ENCODE results near the gene FBXO21. TPM values are rescaled to one million over a fixed set of nuclear protein-coding genes. Genes with fewer than 3 reads are reported as not detected.
"Not testable (repeated sequence)": the region's sequence is repeated elsewhere in the genome, so short reads cannot be mapped to it uniquely, and the experiment has no call there.

Gene FBXO21
- total RNA-seq, 1 experiment from 2014 or later, result 60.3 TPM

DNA sequence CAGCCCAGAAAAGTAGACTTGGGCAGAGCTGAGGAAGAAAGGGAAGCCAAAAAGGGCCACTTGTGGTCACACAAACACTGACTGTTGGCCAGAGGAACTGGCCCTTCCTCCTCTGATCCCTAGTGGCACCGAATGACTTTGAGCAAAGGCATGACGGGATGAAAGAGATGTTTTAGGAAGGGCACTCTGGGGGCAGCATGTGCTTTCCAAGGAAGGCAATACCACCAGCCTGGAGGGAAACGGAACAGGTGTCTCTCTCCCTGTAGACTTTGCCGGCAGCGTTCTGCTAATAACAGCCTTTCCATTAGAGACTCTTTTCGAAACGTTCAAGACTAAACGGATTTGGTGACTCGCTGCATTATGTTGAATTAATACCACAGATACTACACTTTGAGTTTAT lies 12.3 kb upstream of the FBXO21 start:
- DNase-seq (ENCODE audit: low spot score), result no peak

DNA sequence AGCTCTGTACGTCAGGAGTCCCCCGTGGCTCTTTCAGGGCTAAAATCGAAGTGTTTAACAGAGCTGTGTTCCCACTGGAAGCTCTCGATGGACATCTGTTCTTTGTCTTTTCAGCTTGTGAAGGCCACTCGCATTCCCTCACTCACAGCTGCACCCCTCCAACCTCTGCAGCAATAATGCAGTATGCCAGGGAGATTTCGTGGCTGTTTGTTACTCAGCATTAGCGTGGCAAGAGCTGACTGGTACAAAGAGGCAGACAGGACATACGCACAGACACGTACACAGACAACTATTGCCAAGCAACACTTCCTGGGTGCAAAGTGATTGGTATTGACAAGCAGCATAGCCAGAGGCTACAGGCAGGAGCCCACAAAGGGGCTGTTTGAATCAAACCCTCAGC lies 11.8 kb upstream of the FBXO21 start:
- no peak for DNase-seq (ENCODE audit: low spot score)

DNA sequence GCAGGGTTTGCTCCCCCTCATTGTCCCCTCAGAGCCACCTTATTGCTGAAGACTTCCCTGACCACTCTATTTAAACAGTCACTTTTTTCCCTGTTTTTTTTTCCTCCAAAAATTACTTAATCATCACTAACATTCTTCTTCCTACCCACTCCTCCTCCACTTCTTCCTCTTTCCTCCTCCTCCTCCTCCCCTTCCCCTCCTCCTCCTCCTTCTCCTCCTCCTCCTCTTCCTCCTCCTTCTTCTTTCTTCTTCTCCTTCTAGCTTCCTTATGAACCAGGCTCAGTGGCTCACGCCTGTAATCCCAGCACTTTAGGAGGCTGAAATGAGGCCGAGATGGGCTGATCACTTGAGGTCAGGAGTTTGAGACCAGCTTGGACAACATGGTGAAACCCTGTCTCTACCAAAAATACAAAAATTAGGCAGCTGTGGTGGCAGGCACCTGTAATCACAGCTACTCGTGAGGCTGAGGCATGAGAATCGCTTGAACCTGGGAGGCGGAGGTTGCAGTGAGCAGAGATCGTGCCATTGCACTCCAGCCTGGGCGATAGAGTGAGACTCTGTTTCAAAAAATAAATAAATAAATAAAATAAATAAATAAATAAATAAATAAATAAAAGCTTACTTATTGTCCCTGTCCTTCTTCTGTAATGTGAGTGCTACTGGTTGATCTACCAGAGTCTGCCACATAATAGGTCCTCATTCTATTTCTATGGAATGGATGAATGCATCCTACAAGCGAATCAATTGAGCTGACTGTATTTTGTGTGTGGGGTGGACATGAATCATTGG lies 9.9 kb upstream of the FBXO21 start:
- DNase-seq (ENCODE audit: low spot score), result not testable (repeated sequence)

DNA sequence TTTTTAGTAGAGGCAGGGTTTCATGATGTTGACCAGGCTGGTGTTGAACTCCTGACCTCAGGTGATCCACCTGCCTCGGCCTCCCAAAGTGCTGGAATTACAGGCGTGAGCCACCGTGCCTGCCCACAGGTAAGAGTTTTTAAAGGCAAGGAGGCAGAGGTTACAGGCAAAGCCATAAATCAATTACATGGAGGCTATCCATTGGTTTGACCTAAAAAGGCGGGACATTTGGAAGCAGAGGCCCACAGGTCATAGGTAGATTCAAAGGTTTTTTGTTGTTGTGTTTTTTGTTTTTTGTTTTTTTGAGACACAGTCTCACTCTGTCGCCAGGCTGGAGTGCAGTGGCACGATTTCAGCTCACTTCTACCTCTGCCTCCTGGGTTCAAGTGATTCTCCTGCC lies 6.1 kb upstream of the FBXO21 start:
- DNase-seq (ENCODE audit: low spot score), result not testable (repeated sequence)

DNA sequence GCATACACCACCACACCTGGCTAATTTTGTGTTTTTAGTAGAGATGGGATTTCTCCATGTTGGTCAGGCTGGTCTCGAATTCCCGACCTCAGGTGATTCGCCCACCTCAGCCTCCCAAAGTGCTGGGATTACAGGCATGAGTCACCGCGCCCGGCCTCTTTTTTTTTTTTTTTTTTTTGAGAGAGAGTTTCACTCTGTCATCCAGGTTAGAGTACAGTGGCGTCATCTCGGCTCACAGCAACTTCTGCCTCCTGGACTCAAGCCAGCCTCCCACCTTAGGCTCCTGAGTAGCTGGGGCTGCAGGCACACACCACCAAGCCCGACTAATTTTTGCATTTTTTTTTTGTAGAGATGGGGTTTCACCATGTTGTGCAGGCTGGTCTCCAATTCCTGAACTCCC lies 4.8 kb upstream of the FBXO21 start:
- DNase-seq (ENCODE audit: low spot score), result not testable (repeated sequence)

DNA sequence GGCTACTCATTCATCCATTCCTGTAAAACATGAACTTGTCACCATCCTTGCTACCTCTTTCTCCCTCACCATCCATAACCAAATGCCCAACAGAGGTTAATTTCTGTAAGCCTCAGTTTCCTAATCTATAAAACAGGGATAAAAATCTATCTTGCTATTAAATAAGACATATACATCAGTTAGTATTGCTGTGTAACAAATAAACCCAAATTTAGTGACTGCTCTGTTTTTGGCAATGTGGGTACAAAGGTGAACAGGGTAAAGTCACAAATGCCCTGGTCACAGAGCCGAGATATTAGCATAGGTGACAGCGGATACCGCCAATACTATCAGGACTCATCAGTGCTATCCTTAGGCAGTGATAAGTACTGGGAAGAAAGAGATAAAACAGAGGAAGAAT lies 3.6 kb upstream of the FBXO21 start:
- no peak for DNase-seq (ENCODE audit: low spot score)

DNA sequence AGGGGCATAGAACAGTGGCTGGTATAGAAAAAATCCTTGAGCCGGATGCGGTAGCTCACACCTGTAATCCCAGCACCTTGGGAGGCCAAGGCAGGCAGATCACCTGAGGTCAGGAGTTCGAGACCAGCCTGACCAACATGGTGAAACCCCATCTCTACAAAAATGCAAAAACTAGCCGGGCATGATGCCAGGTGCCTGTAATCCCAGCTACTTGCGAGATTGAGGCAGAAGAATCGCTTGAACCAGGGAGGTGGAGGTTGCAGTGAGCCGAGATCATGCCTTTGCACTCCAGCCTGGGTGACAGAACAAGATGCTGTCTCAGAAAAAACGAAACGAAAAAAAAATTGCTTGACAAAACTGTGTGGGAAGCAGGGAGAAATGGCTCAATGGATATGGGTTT lies 2.3 kb upstream of the FBXO21 start:
- DNase-seq (ENCODE audit: low spot score), result not testable (repeated sequence)

DNA sequence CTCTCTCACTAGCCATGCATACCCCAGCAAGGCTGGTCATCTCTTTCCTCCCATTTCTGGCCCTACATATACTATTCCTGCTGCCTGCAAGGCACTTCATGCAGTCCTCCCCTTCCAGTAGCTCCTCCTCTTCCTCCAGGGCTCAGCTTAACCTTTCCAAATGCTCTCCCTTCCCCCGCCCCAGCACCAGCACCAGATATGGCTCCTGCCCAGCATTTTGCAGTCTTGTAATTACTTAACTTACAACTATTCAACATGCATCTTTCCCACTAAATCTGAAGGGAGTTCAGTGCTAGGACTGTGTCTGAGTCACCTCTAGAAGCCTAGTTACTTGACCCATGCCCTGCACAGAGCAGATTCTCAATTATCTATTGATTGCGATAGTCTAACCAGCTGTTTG lies 1.8 kb upstream of the FBXO21 start:
- no peak for DNase-seq (ENCODE audit: low spot score)

DNA sequence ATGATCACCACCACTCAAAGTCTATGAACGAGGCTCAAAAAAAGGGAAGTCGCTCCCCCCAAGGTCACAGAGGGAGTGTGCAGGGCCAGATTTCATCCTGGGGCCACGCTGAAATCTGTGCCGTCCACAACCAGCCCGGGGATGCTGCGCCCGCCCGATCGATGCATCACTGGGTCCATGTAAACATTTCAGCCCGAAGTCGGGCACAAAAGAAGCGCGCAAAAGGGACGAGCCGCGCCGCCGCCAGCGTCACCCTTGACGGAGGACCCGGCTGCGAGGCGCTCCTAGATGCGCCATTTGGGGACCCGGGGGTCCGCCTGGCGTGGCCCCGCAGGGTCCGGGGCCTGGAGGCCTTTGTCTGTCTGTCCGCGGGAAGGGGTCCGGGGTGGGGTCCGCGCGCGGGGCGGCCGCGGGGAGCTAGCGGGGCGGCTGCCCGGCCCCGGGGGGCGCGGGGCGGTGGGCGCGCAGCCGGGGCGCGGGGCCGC lies 503 bp downstream of the FBXO21 start:
- DNase-seq (ENCODE audit: low spot score), result peak; percentile 14

DNA sequence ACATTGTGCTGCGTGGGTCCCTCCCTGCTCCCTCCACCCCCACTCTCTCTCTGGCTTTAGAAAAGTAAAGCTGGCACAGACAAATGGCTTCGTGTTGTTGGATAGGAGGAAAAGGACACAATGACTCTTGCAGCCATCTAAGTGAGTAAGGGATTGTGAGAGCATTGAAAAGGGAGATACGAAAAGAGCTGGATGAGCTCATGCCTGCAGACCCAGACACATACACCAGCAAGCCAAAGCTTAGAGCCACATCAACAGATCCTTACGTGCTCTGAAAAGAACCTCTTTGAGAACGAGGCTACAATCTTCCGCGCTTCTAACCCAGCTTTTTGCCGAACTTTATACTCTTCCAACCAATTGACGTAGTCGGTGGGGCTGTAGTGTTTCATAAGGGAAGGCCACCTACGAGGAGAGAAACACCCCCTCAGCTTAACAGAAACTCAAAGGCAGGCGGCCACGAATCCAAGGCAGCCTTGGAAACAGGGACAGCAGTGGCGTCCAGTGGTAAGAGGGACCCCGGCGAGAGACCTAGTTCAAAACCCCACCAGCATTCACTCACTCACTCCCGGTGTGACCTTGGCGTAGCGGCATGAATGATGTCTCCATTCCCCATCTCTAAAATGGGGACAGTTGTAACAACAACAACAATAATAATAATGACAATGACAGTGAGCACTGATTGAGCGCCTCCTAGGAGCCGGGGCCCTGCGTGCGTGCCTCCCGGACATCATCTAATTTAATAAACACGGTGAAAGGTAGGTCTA lies 1.1 kb downstream of the FBXO21 start:
- DNase-seq (ENCODE audit: low spot score), result no peak

DNA sequence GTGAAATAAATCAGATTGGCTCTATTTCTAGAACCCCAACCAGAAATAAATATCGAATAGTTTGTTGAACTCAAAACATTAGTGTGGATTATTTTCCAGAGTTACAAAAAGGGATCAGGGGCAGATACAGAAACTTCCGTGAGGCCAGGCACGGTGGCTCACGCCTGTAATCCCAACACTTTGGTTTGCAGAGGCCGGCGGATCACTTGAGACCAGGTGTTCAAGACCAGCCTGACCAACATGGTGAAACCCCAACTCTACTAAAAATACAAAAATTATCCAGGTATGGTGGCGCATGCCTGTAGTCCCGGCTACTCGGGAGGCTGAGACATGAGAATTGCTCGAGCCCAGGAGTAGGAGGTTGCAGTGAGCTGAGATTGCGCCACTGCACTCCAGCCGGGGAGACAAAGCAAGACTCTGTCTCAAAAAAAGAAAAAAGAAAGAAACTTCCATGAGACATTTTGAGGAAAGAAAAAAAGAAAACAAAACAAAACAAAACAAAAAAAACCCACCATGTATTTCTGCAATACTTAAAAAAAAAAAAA lies 2.1 kb downstream of the FBXO21 start:
- DNase-seq (ENCODE audit: low spot score), result no peak

DNA sequence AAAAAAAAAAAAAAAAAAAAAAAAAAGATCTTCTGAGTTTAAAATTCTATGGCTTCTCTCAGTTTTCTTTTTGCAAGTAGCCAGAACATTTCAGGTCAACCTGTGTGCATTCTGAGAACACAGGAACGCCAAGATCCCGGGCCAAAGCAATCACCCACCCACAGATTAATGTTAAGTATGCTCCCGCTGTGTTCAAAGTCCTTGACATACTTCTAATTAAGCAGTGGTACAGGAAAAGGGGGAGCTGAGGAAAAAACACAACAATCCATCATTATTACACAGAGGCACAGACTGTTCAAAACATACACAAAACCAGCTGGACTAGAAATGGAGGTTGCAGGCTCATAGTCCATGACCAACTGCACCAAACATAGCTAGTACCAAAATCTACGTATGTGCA lies 2.8 kb downstream of the FBXO21 start:
- no peak for DNase-seq (ENCODE audit: low spot score)

DNA sequence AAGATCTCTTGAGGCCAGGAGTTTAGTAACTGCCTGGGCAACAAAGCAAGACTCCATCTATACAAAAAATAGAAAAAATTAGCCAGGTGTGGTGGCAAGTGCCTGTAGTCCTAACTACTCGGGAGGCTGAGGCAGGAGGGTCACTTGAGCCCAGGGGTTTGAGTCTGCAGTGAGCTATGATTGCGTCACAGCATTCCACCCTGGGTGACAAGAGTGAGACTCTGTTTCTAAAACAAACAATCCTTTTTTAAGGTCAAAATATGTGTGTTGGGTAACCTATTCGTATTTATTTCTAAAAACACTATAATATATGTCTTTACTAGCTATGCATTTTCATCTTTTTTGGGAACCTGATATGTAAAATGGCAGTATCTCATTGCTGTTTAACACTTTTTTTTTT lies 7.4 kb downstream of the FBXO21 start:
- DNase-seq (ENCODE audit: low spot score), result no peak

DNA sequence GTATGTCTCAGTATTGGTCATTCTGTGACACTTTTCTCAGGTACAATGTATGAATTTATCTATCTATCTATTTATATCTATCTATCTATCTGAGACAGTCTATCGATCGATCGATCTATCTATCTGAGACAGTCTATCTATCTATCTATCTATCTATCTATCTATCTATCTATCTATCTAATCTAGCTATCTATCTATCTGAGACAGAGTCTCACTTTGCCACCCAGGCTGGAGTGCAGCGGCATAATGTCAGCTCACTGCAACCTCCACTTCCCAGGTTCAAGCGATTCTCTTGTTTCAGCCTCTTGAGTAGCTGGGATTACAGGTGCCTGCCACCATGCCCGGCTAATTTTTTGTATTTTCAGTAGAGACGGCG lies 8.8 kb downstream of the FBXO21 start:
- DNase-seq (ENCODE audit: low spot score), result not testable (repeated sequence)

DNA sequence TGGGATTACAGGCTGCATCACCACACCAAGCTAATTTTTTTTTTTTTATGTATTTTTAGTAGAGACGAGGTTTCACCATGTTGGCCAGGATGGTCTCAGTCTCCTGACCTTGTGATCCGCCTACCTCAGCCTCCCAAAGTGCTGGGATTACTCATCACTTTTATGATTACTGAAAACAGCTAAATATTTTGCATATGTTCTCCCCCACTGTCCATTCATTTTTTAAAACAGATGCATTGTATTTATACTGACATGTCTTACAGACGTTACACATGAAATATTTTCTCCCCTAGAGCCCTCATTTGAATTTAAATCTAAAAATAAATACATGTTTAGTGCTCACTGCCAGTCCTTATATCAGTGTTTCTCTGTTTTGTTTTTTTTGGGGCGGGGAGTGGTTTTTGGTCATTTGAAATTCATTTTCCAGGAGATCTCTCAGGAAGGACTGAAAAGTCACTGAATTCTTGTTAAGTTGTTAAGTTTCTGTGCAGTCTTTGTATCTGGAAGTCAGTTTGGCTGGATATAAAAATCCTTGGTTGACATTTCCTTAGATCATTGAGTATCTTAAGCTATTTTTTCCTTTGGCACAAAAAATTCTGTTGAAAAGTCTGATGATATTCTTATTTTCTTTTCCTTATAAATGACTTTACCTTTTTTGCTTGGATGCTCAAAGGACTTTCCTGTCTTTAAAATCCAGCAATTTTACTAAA lies 9.4 kb downstream of the FBXO21 start:
- no peak for DNase-seq (ENCODE audit: low spot score)

DNA sequence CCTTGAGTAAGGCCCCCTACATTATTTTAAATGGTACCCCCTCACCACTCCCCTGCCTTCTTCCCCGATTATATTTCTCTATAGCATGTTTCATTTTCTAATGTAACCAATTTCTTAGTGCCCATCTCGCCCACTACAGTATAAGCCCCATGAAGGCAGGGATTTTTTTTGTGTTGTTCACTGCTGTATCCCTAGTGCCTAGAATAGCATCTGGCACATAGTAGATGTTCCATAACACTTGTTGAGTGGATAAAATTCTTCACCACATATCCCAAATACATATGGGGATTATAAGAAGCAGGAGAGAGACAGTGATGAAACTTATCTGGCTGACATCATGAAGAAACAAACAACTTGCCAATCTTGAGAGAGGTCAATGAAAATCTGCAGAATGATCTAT lies 11.5 kb downstream of the FBXO21 start:
- no peak for DNase-seq (ENCODE audit: low spot score)

DNA sequence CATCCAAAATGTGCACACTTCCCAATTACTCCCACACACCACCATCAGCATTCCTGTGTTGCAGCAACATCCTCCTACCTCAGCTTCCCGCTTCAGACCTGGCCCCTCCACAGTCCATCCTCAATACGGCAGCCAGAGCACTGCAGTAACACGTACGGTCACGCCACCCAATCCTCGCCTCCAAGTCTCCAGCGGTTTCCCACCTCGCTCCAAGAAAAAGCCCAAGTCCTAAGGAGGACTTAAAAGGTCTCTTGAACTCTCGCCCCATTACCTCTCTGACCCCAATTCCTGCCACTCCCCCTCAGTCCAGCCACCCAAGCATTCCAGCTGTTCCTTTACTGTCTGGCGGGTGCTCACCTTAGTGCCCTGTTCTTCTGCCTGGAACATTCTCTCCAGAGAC lies 12.0 kb downstream of the FBXO21 start:
- DNase-seq (ENCODE audit: low spot score), result no peak

DNA sequence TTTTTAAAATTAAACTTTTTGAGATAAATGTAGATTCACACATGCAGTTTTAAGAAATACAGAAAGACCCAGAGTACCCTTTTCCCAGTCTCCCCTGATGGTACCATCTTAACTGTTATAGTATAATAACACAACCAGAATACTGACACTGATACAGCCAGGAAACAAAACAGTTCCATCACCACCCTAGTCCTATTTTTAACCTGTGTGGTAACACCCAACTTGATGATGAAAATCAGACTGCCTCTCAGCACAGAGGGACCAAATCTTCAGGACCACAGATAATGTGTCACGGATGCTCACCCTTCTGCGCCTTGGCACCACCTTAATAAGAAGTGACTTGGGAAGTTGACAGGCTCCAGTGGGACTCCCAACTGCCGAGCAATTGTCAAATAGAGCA lies 18.1 kb downstream of the FBXO21 start:
- no peak for DNase-seq (ENCODE audit: low spot score)

DNA sequence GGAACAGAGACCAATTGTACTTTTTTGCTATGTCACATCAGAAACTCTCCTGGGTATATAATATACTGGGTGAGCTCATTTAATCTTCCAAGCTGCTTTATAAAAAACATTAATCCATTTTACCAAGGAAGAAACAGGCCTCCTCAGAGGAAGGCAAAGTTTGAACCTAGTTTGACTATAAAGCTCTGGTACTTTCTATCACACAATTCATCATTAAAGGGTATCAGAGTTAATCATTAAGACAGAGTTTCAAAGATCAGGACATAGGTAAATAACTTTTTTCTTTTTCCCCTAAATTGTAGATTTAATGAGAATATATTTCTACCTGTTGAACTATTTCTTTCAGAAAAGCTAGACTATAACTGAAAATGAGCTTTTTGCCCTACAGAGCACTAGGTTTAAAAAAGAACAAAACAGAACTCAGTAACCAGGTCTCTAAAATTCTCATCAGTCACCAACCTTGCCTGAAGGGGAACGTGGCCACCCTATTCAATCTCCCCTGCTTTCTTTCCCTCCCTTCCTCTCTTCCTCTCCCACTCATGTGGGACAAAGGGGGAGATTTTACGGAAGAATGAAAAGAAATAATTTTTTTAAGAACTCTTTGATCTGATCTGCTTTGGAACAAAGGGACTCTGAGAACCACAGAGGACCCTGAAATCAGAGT lies 18.6 kb downstream of the FBXO21 start:
- no peak for DNase-seq (ENCODE audit: low spot score)

DNA sequence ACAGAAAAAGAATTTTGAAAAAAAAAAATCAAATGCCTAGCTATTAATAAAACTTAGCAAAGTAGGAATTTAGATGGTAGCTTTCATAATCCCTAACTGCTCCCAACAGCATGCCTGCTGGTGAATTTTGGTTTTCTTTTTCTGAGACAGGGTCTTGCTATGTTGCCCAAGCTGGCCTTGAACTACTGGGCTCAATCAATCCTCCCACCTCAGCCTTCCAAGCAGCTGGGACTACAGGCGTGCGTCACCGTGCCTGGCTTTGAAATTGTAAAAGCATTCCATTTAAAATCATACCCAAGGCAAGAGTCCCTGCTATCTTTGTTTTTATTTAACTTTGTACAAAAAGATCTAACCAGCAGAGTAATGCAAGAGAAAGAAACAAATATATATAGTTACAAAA lies 20.7 kb downstream of the FBXO21 start:
- DNase-seq (ENCODE audit: low spot score), result no peak

DNA sequence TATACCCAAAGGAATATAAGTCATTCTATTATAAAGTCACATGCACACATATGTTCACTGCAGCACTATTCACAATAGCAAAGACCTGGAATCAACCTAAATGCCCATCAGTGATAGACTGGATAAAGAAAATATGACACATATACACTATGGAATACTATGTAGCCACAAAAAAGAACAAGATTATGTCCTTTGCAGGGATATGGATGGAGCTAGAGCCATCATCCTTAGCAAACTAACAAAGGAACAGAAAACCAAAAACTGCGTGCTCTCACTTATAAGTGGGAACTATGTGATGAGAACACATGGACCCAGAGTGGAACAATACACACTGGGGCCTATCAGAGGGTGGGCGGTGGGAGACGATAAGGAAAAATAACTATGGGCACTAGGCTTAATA lies 21.3 kb downstream of the FBXO21 start:
- DNase-seq (ENCODE audit: low spot score), result no peak

DNA sequence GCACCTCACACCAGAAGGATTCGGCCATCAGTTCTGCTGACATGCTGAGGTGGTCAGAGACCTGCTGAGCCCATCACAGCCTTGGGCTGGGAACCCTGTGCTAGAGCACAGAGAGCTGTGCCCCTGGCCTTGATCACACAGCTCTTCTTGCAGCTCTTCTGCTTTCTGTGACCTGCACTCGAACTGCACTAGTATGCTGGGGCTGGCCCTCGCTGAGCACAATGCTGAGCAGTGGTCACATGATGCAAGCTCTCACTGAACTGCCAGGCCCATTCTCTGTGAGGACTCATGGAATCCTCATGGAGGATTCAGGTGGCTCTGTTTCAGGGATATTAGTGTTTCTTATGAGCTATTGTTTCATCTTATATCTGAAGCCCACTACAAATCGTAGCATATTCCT lies 22.5 kb downstream of the FBXO21 start:
- DNase-seq (ENCODE audit: low spot score), result no peak
